HEK293 (cell line): ENCODE results near the gene BEND2.

Source experiments
- CTCF ChIA-PET: fragments of 350-600 bp; formaldehyde crosslinking; extraction: SDS; loops from one replicate; lab custom pipeline; 2021; ENCODE audit warnings: antibody characterized with exemption; lab: Yijun Ruan, JAX
- POLR2A ChIA-PET: fragments of 300-600 bp; formaldehyde crosslinking; extraction: SDS; loops from one replicate; lab custom pipeline; 2020; ENCODE audit warnings: antibody characterized with exemption, inconsistent platforms; lab: Yijun Ruan, JAX
- H3K27ac ChIP-seq: fragments of 200-500 bp; sonication (Bioruptor generic); 2 replicates; pipeline ENCODE4 v1.5.1; 2014; ENCODE audit warnings: low read depth, low read length, control low read depth, inconsistent platforms; ENCODE audit errors: extremely low read depth
- H3K36me3 ChIP-seq, 2 experiments: fragments of 200-500 bp in 1 of 2; sonication (Bioruptor generic) in 1 of 2; 1 replicate in 1 of 2; 2 replicates in 1 of 2; pipeline ENCODE4 v1.5.1; 2014 to 2017; ENCODE audit warnings: inconsistent platforms in 2 of 2, low read length in 2 of 2; ENCODE audit not compliant: control insufficient read depth in 2 of 2, insufficient read depth in 1 of 2
- H3K4me1 ChIP-seq: fragments of 200-500 bp; sonication (Bioruptor generic); 2 replicates; pipeline ENCODE4 v1.5.1; 2014; ENCODE audit warnings: mild to moderate bottlenecking, low read length, inconsistent platforms; ENCODE audit not compliant: control insufficient read depth, insufficient read depth
- H3K4me3 ChIP-seq: 2 replicates; pipeline ENCODE4 v1.5.1; 2011; ENCODE audit warnings: low read depth, mild to moderate bottlenecking, control low read depth, low read length, moderate library complexity
- H3K9me3 ChIP-seq: fragments of 200-500 bp; sonication (Bioruptor generic); 2 replicates; pipeline ENCODE4 v1.5.1; 2014; ENCODE audit warnings: low read depth, low read length, inconsistent platforms; ENCODE audit not compliant: control insufficient read depth, insufficient read depth
- CTCF ChIP-seq: fragments of 450-650 bp; formaldehyde crosslinking; IDR thresholded peaks from 2 replicates; pipeline ENCODE4 v1.5.1; 2016; ENCODE audit warnings: missing biosample characterization, missing genetic modification characterization
- GLIS1 ChIP-seq: fragments of 450-650 bp; formaldehyde crosslinking; IDR thresholded peaks from 2 replicates; pipeline ENCODE4 v1.5.1; 2016; ENCODE audit warnings: missing biosample characterization, missing genetic modification characterization
- SP3 ChIP-seq: fragments of 450-650 bp; formaldehyde crosslinking; IDR thresholded peaks from 2 replicates; pipeline ENCODE4 v1.5.1; 2016; ENCODE audit warnings: missing biosample characterization, missing genetic modification characterization
- ZBTB49 ChIP-seq: fragments of 450-650 bp; formaldehyde crosslinking; IDR thresholded peaks from 2 replicates; pipeline ENCODE4 v1.5.1; 2016; ENCODE audit warnings: missing biosample characterization, missing genetic modification characterization, low read depth
- ZNF169 ChIP-seq: fragments of 450-650 bp; formaldehyde crosslinking; IDR thresholded peaks from 2 replicates; pipeline ENCODE4 v1.5.1; 2016; ENCODE audit warnings: missing biosample characterization, missing genetic modification characterization
- ZNF202 ChIP-seq: fragments of 450-650 bp; formaldehyde crosslinking; IDR thresholded peaks from 2 replicates; pipeline ENCODE4 v1.5.1; 2016; ENCODE audit warnings: missing biosample characterization, missing genetic modification characterization, borderline replicate concordance
- ZNF514 ChIP-seq: fragments of 450-650 bp; formaldehyde crosslinking; IDR thresholded peaks from 2 replicates; pipeline ENCODE4 v1.5.1; 2016; ENCODE audit warnings: missing biosample characterization, missing genetic modification characterization

BEND2 gene

GRCh38 chrX:18129690-18130089 is 91.0 kb downstream of the BEND2 start:
- H3K4me3 ChIP-seq, result no peak overlapping the region
- H3K36me3 ChIP-seq, result no peaks in the 10 kb centered on the region
- H3K4me1 ChIP-seq, result no peaks in the 10 kb centered on the region
- TF ChIP-seq SP3 (tag by site-specific recombination) (no peak), ZNF514 (no peak), GLIS1 (tag by site-specific recombination) (peak; percentile 47; the same call in 1 of the 2 replicates)
- POLR2A ChIA-PET, result no interaction called here
- no peak overlapping the region for H3K27ac ChIP-seq
- no peaks in the 10 kb centered on the region for H3K9me3 ChIP-seq
- CTCF ChIA-PET, result interaction anchor here (0.6 kb wide), 1 partner anchor 11 kb away, joined by 3 read pairs; no protein-coding TSS in a partner anchor

- no peaks in the 10 kb centered on the region for H3K9me3 ChIP-seq
- H3K27ac ChIP-seq, result no peak overlapping the region
- ChIA-PET CTCF (interaction anchor here (0.6 kb wide), 1 partner anchor 1170 kb away, joined by 5 read pairs; no protein-coding TSS in a partner anchor), POLR2A (no interaction called here)
- no peaks in the 10 kb centered on the region for H3K36me3 ChIP-seq
- no peaks in the 10 kb centered on the region for H3K4me1 ChIP-seq
- H3K4me3 ChIP-seq, result no peak overlapping the region
- no peak for TF ChIP-seq ZNF169
- no peak for TF ChIP-seq ZBTB49 (tag by site-specific recombination)
Observed at GRCh38 chrX:18126971-18127370, 93.7 kb downstream of the BEND2 start.

- no peak overlapping the region for H3K27ac ChIP-seq
- ChIA-PET POLR2A (no interaction called here), CTCF (interaction anchor here (0.6 kb wide), 1 partner anchor 52 kb away, joined by 3 read pairs; no protein-coding TSS in a partner anchor)
- H3K9me3 ChIP-seq, result no peaks in the 10 kb centered on the region; the same call in 1 of the 2 replicates
- no peak overlapping the region for H3K4me3 ChIP-seq
- no peaks in the 10 kb centered on the region for H3K4me1 ChIP-seq
- no peaks in the 10 kb centered on the region for H3K36me3 ChIP-seq
- TF ChIP-seq CTCF (peak; percentile 46; the same call in 1 of the 2 replicates), ZNF202 (tag by site-specific recombination) (no peak)
Observed at GRCh38 chrX:18119856-18120255, 100.8 kb downstream of the BEND2 start.
